Ascending aorta (tissue), 2 donors: ENCODE data around the gene PALD1. TPM values are rescaled to one million over a fixed set of nuclear protein-coding genes. Genes with fewer than 3 reads are reported as not detected.

Experiments used
- DNase-seq, 2 donors: peaks; one replicate each; pipeline ENCODE4 v3.0.0-alpha.2; 2019; ENCODE audit warnings: low spot score in 2 of 2
- H3K27ac ChIP-seq, 2 donors: fragments of 200-600 bp; sonication (generic); one replicate each; pipeline ENCODE4 v1.5.1; 2016 to 2017; ENCODE audit warnings: mild to moderate bottlenecking in 1 of 2
- H3K27me3 ChIP-seq: fragments of 200-600 bp; sonication (generic); one replicate; pipeline ENCODE4 v1.5.1; 2017
- H3K36me3 ChIP-seq, 2 donors: fragments of 200-600 bp; sonication (generic); one replicate each; pipeline ENCODE4 v1.5.1; 2016
- H3K4me1 ChIP-seq, 2 donors: fragments of 200-600 bp; sonication (generic); one replicate each; pipeline ENCODE4 v1.5.1; 2016 to 2017; ENCODE audit warnings: mild to moderate bottlenecking in 1 of 2
- H3K4me3 ChIP-seq, 2 donors: fragments of 200-600 bp; sonication (generic); one replicate each; pipeline ENCODE4 v1.5.1; 2016 to 2017; ENCODE audit warnings: mild to moderate bottlenecking in 1 of 2
- H3K9me3 ChIP-seq, 2 donors: fragments of 200-600 bp; sonication (generic); one replicate each; pipeline ENCODE4 v1.5.1; 2016
- intact Hi-C: fragments of 100-400 bp; cut with DNase I; formaldehyde crosslinking; loops from one replicate; pipeline ENCODE4 v1.15.1; 2023
- total RNA-seq: library from RNA; depleted of rRNA; stranded (reverse); fragments of >200 nt; gene quantifications from one replicate; pipeline ENCODE4 v1.1.0, GENCODE V29; 2016
- TF ChIP-seq, protein P1 (sequence below), 3 experiments: fragments of 200-600 bp in 2 of 3; fragments of 450-650 bp in 1 of 3; sonication (generic) in 2 of 3; IDR thresholded peaks; one replicate each; pipeline ENCODE4 v1.5.1; 2016 to 2019; ENCODE audit warnings: antibody characterized with exemption in 3 of 3, mild to moderate bottlenecking in 1 of 3, moderate library complexity in 1 of 3

Gene PALD1
- 21.7 TPM for total RNA-seq

DNA sequence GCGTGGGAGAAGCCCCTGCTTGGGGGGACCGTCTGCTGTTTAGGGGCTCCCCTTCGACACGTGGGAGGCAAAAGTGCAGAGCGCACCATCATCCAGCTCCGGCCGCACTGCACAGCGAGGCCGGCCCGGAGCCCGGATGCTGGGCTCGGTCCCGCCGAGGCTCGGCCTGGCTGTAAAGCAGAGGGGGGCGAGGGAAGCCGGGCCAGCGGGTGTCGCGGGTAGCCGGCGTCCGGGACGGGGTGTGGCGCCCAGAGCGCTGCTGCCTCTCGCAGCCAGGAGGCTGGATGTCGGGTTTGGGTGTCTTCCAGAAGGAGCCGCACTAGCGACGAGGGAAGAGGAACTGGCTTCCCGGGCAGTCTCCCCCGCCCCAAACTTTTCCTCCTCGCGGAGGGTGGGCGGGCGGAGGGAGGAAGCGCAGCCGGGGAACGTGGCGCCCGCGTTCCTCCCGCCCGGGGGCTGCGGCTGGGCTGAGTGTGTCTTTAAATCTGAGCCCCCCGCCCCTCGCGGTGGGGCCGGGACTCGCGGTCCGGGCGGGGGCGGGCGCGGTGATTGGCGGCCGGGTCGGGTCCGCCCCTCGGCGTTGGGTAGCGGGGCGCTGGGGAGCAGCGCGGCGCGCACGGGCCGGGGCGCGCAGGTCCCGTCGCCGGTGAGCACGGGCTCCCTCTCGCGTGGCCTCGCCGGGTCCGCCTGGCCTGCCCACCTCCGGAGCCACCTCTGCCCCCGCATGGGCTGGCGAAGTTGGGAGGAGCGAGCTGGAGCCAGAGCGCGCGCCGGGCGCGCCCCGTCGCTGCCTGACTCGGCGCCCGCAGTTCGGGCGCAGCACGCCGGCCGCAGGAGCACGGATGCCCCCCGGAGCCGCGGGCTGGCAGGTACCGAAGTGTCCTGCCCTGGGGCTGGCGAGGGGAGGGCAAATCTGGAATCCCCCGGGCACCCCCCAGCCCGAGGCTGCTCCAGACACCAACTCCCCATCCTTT lies at the start of gene PALD1:
Gene PALD1 (plus strand): TSS at position 577 of the 974 bp plus-strand sequence. CDS start 47,185 bp downstream, outside the sequence.
- H3K4me1 ChIP-seq, result peaks cover 21 to 33% of the 10 kb centered on the region in 2 donors
- DNase-seq, result peak in 1 of 2 donors; percentile 83
- TF ChIP-seq, protein P1, sequence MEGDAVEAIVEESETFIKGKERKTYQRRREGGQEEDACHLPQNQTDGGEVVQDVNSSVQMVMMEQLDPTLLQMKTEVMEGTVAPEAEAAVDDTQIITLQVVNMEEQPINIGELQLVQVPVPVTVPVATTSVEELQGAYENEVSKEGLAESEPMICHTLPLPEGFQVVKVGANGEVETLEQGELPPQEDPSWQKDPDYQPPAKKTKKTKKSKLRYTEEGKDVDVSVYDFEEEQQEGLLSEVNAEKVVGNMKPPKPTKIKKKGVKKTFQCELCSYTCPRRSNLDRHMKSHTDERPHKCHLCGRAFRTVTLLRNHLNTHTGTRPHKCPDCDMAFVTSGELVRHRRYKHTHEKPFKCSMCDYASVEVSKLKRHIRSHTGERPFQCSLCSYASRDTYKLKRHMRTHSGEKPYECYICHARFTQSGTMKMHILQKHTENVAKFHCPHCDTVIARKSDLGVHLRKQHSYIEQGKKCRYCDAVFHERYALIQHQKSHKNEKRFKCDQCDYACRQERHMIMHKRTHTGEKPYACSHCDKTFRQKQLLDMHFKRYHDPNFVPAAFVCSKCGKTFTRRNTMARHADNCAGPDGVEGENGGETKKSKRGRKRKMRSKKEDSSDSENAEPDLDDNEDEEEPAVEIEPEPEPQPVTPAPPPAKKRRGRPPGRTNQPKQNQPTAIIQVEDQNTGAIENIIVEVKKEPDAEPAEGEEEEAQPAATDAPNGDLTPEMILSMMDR (IDR thresholded peaks at IDR 0.05), result peak in 2 of 3 experiments; percentile 18 to 45

DNA sequence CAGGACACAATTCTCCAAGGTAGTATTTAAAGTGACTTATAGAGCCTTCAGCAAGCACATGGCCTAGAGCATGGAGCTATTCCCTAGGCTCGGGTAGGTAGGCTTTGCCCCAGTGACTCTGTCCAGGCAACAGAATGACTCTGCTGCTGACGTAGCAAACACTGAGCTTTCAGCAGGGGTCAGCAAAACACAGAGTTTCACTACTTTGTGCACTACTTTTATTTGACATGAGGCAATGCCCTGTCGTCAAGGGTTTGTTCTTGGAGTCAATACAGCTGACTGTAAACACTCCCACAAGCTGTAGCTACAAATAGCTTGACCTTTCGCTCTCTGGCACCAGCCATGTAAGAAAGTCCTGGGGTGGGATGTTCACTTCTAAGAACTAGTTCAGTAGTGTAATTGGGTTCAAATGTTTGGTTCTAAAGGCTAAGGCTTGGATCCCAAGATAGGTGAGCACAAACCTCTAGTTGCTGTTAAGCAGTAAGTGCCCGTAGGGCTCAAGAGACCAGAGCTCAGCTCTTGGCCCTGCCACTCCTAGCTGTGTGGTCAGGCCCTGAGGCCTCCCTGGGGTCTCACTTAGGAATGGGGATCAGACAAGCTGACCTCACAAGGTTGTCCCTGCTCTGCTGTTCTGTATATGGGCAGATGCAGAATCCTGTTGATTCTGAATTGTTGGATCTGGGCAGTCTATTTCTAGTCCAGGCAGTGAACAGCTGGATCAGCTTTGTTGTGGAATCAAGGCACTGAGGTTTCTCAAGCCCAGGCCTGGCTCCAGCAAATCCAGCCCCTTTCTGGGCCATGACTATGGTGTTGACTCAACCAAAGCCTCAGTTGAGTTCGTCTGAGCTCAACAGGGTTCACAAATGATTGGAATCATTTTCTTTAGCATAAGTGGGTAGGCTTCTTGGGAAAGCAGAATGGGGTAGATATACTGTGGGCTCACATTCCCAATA lies 47.8 kb upstream of the PALD1 start:
- intact Hi-C loops, result loop anchor here (2.0 kb wide), 1 partner anchor 28 kb away; no protein-coding TSS in a partner anchor
- TF ChIP-seq, protein P1 (IDR thresholded peaks at IDR 0.05), result no peak
- H3K27ac ChIP-seq, result peak overlapping the region; percentile 70 to 89
- H3K9me3 ChIP-seq, result no peaks in the 10 kb centered on the region
- H3K4me3 ChIP-seq, result peak overlapping the region in 1 of 2 donors; percentile 8
- no peaks in the 10 kb centered on the region for H3K27me3 ChIP-seq
- DNase-seq, result peak; percentile 43 to 86
- peaks cover 6 to 23% of the 10 kb centered on the region in 2 donors for H3K4me1 ChIP-seq
- peaks cover 26 to 39% of the 10 kb centered on the region in 2 donors for H3K36me3 ChIP-seq

More for the DNA sequence above, at the start of gene PALD1:
- Histone ChIP-seq H3K4me3 (peak within 1 kb of the TSS; percentile 69 to 86), H3K36me3 (no peaks in the 10 kb centered on the region), H3K27ac (peak within 1 kb of the TSS; percentile 81 to 85), H3K27me3 (no peaks in the 10 kb centered on the region), H3K9me3 (no peaks in the 10 kb centered on the region)
- intact Hi-C loops, result loop anchor here (2.0 to 5.0 kb wide), 2 partner anchors 20 to 339 kb away; partner anchors contain the start of gene SGPL1

DNA sequence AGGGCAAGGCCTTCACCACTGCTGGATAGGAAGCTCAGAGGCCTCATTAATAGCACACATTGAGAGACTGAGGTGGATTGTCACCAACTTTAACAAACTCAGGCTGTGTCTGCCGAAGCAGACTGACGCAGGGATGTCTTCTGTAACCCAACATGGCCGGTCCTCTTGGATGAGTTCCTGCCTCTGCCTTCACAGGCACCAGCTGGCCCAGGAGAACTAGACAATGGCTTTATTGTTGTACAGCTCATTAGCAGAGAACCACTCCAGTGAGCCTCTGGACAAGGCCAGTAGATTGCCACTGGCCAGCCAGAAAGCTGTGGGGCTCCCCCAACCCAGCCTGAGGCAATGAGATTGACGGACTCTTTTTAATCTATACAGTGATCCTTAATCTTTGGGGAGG lies 46.5 kb upstream of the PALD1 start:
- no peaks in the 10 kb centered on the region for H3K9me3 ChIP-seq
- peaks cover 6 to 23% of the 10 kb centered on the region in 2 donors for H3K4me1 ChIP-seq
- no peak overlapping the region for H3K4me3 ChIP-seq
- peak in 1 of 2 donors; percentile 49 for DNase-seq
- H3K36me3 ChIP-seq, result peaks cover 15 to 27% of the 10 kb centered on the region in 2 donors
- intact Hi-C loops, result no loop called here
- H3K27me3 ChIP-seq, result no peaks in the 10 kb centered on the region
- peak overlapping the region; percentile 70 to 89 for H3K27ac ChIP-seq
- TF ChIP-seq, protein P1 (IDR thresholded peaks at IDR 0.05), result no peak

DNA sequence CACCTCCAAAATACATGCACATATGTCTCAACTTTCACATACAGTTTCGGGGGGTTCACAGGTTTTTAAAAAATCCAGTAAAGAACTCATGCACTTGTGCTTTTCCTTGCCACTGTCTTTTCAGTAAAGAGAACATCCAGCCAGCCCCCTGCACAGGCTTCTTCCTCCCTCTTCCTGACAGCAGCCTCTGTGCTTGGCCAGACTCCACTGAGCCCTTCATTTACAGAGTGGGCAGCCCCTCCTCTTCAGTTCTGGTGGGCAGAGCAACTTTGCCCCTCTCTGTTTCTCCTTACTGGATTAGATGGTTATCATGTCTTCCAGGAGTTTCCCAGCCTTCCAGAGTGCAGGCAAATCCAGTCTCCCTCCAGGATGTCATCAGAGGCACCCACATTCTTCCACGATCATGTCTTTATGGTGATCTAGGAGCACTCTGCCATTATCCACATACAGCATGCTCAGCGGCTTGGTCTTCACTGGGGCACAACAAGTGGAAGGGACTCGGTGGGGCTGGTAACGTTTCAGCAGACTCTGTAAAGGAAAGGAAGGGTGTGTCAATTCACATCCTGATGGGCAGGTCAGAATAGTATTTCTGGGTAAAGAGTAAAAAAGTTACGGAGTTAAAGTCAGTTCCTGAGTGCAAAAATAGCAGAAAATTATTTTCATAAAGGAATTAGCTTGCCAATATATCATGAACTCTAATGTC lies 45.9 kb upstream of the PALD1 start:
- intact Hi-C loops, result no loop called here
- Histone ChIP-seq H3K27ac (peak overlapping the region; percentile 57 to 84), H3K27me3 (no peaks in the 10 kb centered on the region), H3K4me3 (no peak overlapping the region), H3K36me3 (peaks cover 11 to 20% of the 10 kb centered on the region in 2 donors), H3K9me3 (no peaks in the 10 kb centered on the region), H3K4me1 (peaks cover 6 to 23% of the 10 kb centered on the region in 2 donors)
- TF ChIP-seq, protein P1 (IDR thresholded peaks at IDR 0.05), result no peak
- DNase-seq, result peak in 1 of 2 donors; percentile 41
